Endothelial cell (in vitro differentiated cells): ENCODE measurements around the gene GHR. TPM values are rescaled to one million over a fixed set of nuclear protein-coding genes. Genes with fewer than 3 reads are reported as not detected.
A peak's percentile ranks its signal among the peaks of the same experiment; 100 is the strongest.

Experiments
- DNase-seq: peaks from one replicate; pipeline ENCODE4 v3.0.0; 2021; ENCODE audit warnings: low spot score
- H3K27ac Mint-ChIP-seq: one replicate; pipeline ENCODE4 v1.8.0; 2021; ENCODE audit warnings: mixed read lengths, inconsistent platforms; ENCODE audit not compliant: unreplicated experiment
- H3K27me3 Mint-ChIP-seq: one replicate; pipeline ENCODE4 v1.8.0; 2021; ENCODE audit warnings: mild to moderate bottlenecking, moderate library complexity, mixed read lengths, inconsistent platforms; ENCODE audit not compliant: unreplicated experiment
- H3K36me3 Mint-ChIP-seq: one replicate; pipeline ENCODE4 v1.8.0; 2021; ENCODE audit warnings: mild to moderate bottlenecking, low read depth, mixed read lengths, inconsistent platforms; ENCODE audit not compliant: unreplicated experiment
- H3K4me1 Mint-ChIP-seq: one replicate; pipeline ENCODE4 v1.8.0; 2021; ENCODE audit warnings: mild to moderate bottlenecking, mixed read lengths, inconsistent platforms; ENCODE audit not compliant: unreplicated experiment
- H3K4me3 Mint-ChIP-seq: one replicate; pipeline ENCODE4 v1.8.0; 2021; ENCODE audit warnings: mild to moderate bottlenecking, mixed read lengths, inconsistent platforms; ENCODE audit not compliant: unreplicated experiment
- H3K9me3 Mint-ChIP-seq: one replicate; pipeline ENCODE4 v1.8.0; 2021; ENCODE audit warnings: mixed read lengths, inconsistent platforms; ENCODE audit not compliant: unreplicated experiment
- CTCF ChIP-seq: fragments of 200-600 bp; sonication (generic); IDR thresholded peaks from one replicate; pipeline ENCODE4 v1.5.0; 2021; ENCODE audit warnings: antibody characterized with exemption; ENCODE audit not compliant: unreplicated experiment
- total RNA-seq: library from RNA; stranded (reverse); fragmentation: NEBNext Ultra II Directional; extraction: Animal tissue kit (Norgen Biotek cat#: 25700); gene quantifications from one replicate; pipeline ENCODE4 v1.2.1, GENCODE V29; 2021; ENCODE audit not compliant: unreplicated experiment

Gene GHR
- total RNA-seq, 1 donor from 2014 or later: 0.67 TPM

GRCh38 chr5:42614509-42614908 is 191.3 kb downstream of the GHR start:
- H3K36me3 Mint-ChIP-seq: no peaks in the 10 kb centered on the region
- H3K4me3 Mint-ChIP-seq: no peak overlapping the region
- DNase-seq: no peak
- no peaks in the 10 kb centered on the region for H3K9me3 Mint-ChIP-seq
- H3K27me3 Mint-ChIP-seq: no peaks in the 10 kb centered on the region
- no peak for TF ChIP-seq CTCF
- peaks cover 6% of the 10 kb centered on the region for H3K4me1 Mint-ChIP-seq
- no peak overlapping the region for H3K27ac Mint-ChIP-seq

GRCh38 chr5:42620579-42621216 is 197.5 kb downstream of the GHR start:
- Mint-ChIP-seq H3K4me1 (peaks cover 30% of the 10 kb centered on the region), H3K4me3 (no peak overlapping the region), H3K27ac (peak overlapping the region; percentile 22), H3K36me3 (no peaks in the 10 kb centered on the region), H3K9me3 (no peaks in the 10 kb centered on the region), H3K27me3 (peaks cover 1% of the 10 kb centered on the region)
- no peak for TF ChIP-seq CTCF
- no peak for DNase-seq

- H3K4me1 Mint-ChIP-seq: peaks cover 27% of the 10 kb centered on the region
- no peaks in the 10 kb centered on the region for H3K9me3 Mint-ChIP-seq
- no peak for DNase-seq
- H3K36me3 Mint-ChIP-seq: no peaks in the 10 kb centered on the region
- peak overlapping the region; percentile 22 for H3K27ac Mint-ChIP-seq
- no peak for TF ChIP-seq CTCF
- H3K27me3 Mint-ChIP-seq: peaks cover 1% of the 10 kb centered on the region
- no peak overlapping the region for H3K4me3 Mint-ChIP-seq
Measured at GRCh38 chr5:42621242-42621641, 198.0 kb downstream of the GHR start.

GRCh38 chr5:42621662-42622061 is 198.4 kb downstream of the GHR start:
- Mint-ChIP-seq H3K27me3 (peaks cover 1% of the 10 kb centered on the region), H3K27ac (peak overlapping the region; percentile 28), H3K36me3 (no peaks in the 10 kb centered on the region), H3K9me3 (no peaks in the 10 kb centered on the region), H3K4me3 (no peak overlapping the region), H3K4me1 (peaks cover 25% of the 10 kb centered on the region)
- TF ChIP-seq CTCF: no peak
- no peak for DNase-seq

- Mint-ChIP-seq H3K4me3 (no peak overlapping the region), H3K9me3 (no peaks in the 10 kb centered on the region), H3K27me3 (peaks cover 1% of the 10 kb centered on the region), H3K4me1 (peaks cover 24% of the 10 kb centered on the region), H3K27ac (no peak overlapping the region), H3K36me3 (no peaks in the 10 kb centered on the region)
- no peak for TF ChIP-seq CTCF
- DNase-seq: no peak
Measured at GRCh38 chr5:42624912-42625311, 201.7 kb downstream of the GHR start.
